Measurements from ENCODE around the gene EXPH5. TPM values are rescaled to one million over a fixed set of nuclear protein-coding genes. Genes with fewer than 3 reads are reported as not detected.

Gene EXPH5
- total and polyA plus RNA-seq, 9 of the 15 experiments (the other 6 are each of a cell fraction or from before 2014, with no cell fraction given), result 1.3 to 8.5 (median 4.8) TPM

- ChIA-PET CTCF (ENCODE audit: low intra/inter-chr PET ratio) (no interaction called here), POLR2A (no interaction called here)
- no peak for ATAC-seq
- TF ChIP-seq CEBPG (CRISPR knock-in tag; IDR thresholded peaks at IDR 0.05) (no peak), CEBPG (tag; conservative IDR thresholded peaks at IDR 0.05 in 1 of 2, IDR thresholded peaks at IDR 0.05 in 1 of 2) (no peak), ZNF395 (CRISPR knock-in tag; IDR thresholded peaks at IDR 0.05) (no peak), ZFP36 (IDR thresholded peaks at IDR 0.05; ENCODE audit: low read depth, low read length, partially characterized antibody) (no peak), EWSR1 (IDR thresholded peaks at IDR 0.05; ENCODE audit: borderline replicate concordance, low read depth, partially characterized antibody) (no peak), ZNF347 (CRISPR knock-in tag; IDR thresholded peaks at IDR 0.05; ENCODE audit: low read depth) (no peak), SAFB (IDR thresholded peaks at IDR 0.05; ENCODE audit: borderline replicate concordance, low read depth, low read length) (no peak), TRIM25 (IDR thresholded peaks at IDR 0.05; ENCODE audit: borderline replicate concordance) (no peak), SLC30A9 (CRISPR knock-in tag; IDR thresholded peaks at IDR 0.05) (no peak), RBM17 (IDR thresholded peaks at IDR 0.05; ENCODE audit: borderline replicate concordance, low read depth, low read length) (no peak), TSHZ1 (CRISPR knock-in tag; IDR thresholded peaks at IDR 0.05) (no peak), STAT5A (IDR thresholded peaks at IDR 0.05; ENCODE audit: borderline replicate concordance, low read length) (no peak), GATA2 (CRISPR knock-in tag; IDR thresholded peaks at IDR 0.05) (no peak), ZNF212 (CRISPR knock-in tag; IDR thresholded peaks at IDR 0.05) (no peak), TCF15 (CRISPR knock-in tag; IDR thresholded peaks at IDR 0.05) (no peak), SRSF1 (IDR thresholded peaks at IDR 0.05; ENCODE audit: low read depth, low read length) (no peak), SMARCE1 (IDR thresholded peaks at IDR 0.05) (no peak)
- no peaks in the 10 kb centered on the region for H3K9me3 ChIP-seq (replicated peaks; ENCODE audit: control insufficient read depth, insufficient read depth, low read depth, low read length)
- no peak for DNase-seq (ENCODE audit: extremely low read depth in 1 of 4, low spot score in 3 of 4)
- intact Hi-C loops (cut with micrococcal nuclease), result no loop called here
- H3K36me3 ChIP-seq (ENCODE audit: control insufficient read depth, insufficient read depth, low read length), result peaks cover 6% of the 10 kb centered on the region
- no TSS peak for BruUV-seq (replicated peaks)
- H4K20me1 ChIP-seq (replicated peaks; ENCODE audit: control insufficient read depth, insufficient read depth, low read length), result no peaks in the 10 kb centered on the region
- no peaks in the 10 kb centered on the region for H3K79me2 ChIP-seq (ENCODE audit: control insufficient read depth, insufficient read depth, low read length)
- H2AFZ ChIP-seq (ENCODE audit: low read depth, low read length), result no peak overlapping the region
- H3K4me1 ChIP-seq (replicated peaks in 1 of 2; ENCODE audit: control insufficient read depth in 2 of 2, insufficient read depth in 2 of 2, low read length in 2 of 2), result peaks cover 11 to 12% of the 10 kb centered on the region in 2 experiments; a peak in 4 of 5 replicates
- H3K4me2 ChIP-seq (ENCODE audit: insufficient read depth, low read length), result no peak overlapping the region
- no peak overlapping the region for H3K27ac ChIP-seq (ENCODE audit: extremely low read depth, low read depth, low read length)
- in situ Hi-C loops (cut with MboI), result no loop called here
- H3K9me1 ChIP-seq (ENCODE audit: control insufficient read depth, insufficient read depth, low read length), result no peaks in the 10 kb centered on the region
- 83% methylated on average over 2 of the region's 2 CpGs for WGBS (ENCODE audit: insufficient coverage, low coverage, missing lambda C conversion rate)
- no peak overlapping the region for H3K9ac ChIP-seq (ENCODE audit: insufficient read depth in 1 of 2, low read depth in 2 of 2, low read length in 2 of 2)
- no peak for FAIRE-seq
- no peak overlapping the region for H3K4me3 ChIP-seq
- no peaks in the 10 kb centered on the region for H3K27me3 ChIP-seq (ENCODE audit: control insufficient read depth in 2 of 2, insufficient read depth in 2 of 2, low read length in 2 of 2)
Observed at GRCh38 chr11:108559904-108560303, 33.7 kb downstream of the EXPH5 start.
